B cell (primary cell): Measurements from ENCODE around the gene CHRNA1.

Experiments used
- CTCF ChIP-seq: fragments of 200-600 bp; IDR thresholded peaks from one replicate; pipeline ENCODE4 v1.8.0; 2022; ENCODE audit warnings: antibody characterized with exemption, mild to moderate bottlenecking
- EZH2 ChIP-seq: IDR thresholded peaks from 2 replicates; pipeline ENCODE4 v1.6.1; 2012; ENCODE audit warnings: borderline replicate concordance, low read depth, mild to moderate bottlenecking, moderate library complexity, low read length; ENCODE audit not compliant: insufficient read depth, poor library complexity, severe bottlenecking

GRCh38 chr2:174800436-174801205 lies 36.3 kb upstream of the CHRNA1 start:
- no peak for TF ChIP-seq CTCF
- TF ChIP-seq EZH2: no peak
